ENCODE data around the gene CALM1. TPM values are rescaled to one million over a fixed set of nuclear protein-coding genes. Genes with fewer than 3 reads are reported as not detected.

Gene CALM1
- total RNA-seq, 2 donors from 2014 or later = 137 to 199 TPM

GRCh38 chr14:90447720-90448497, 51.1 kb downstream of the CALM1 start:
- Histone ChIP-seq H3K4me1 (peaks cover 5% of the 10 kb centered on the region), H3K4me3 (no peak overlapping the region), H3K27me3 (no peaks in the 10 kb centered on the region), H3K27ac (no peak overlapping the region), H3K9me3 (no peaks in the 10 kb centered on the region), H3K36me3 (replicated peaks in 1 of 2; ENCODE audit: insufficient read depth in 1 of 2, low read depth in 2 of 2) (no peaks in the 10 kb centered on the region)
- 86 to 87% methylated on average over 9 of the region's 9 CpGs for WGBS, 2 donors
- no peak for ATAC-seq
- intact Hi-C loops (cut with DNase I) = no loop called here
- no peak for DNase-seq
- TF ChIP-seq POLR2A (IDR thresholded peaks at IDR 0.05) = no peak
- no peak for TF ChIP-seq CTCF (IDR thresholded peaks at IDR 0.05)

GRCh38 chr14:90449411-90449810, 52.6 kb downstream of the CALM1 start:
- intact Hi-C loops (cut with DNase I) = no loop called here
- no peak for DNase-seq
- Histone ChIP-seq H3K9me3 (no peaks in the 10 kb centered on the region), H3K27ac (no peak overlapping the region), H3K4me1 (peaks cover 16% of the 10 kb centered on the region), H3K4me3 (no peak overlapping the region), H3K27me3 (no peaks in the 10 kb centered on the region), H3K36me3 (replicated peaks in 1 of 2; ENCODE audit: insufficient read depth in 1 of 2, low read depth in 2 of 2) (no peaks in the 10 kb centered on the region)
- no peak for ATAC-seq
- no peak for TF ChIP-seq CTCF (IDR thresholded peaks at IDR 0.05)
- TF ChIP-seq POLR2A (IDR thresholded peaks at IDR 0.05) = no peak
- WGBS, 2 donors = 73 to 74% methylated on average over 5 of the region's 5 CpGs

DNA sequence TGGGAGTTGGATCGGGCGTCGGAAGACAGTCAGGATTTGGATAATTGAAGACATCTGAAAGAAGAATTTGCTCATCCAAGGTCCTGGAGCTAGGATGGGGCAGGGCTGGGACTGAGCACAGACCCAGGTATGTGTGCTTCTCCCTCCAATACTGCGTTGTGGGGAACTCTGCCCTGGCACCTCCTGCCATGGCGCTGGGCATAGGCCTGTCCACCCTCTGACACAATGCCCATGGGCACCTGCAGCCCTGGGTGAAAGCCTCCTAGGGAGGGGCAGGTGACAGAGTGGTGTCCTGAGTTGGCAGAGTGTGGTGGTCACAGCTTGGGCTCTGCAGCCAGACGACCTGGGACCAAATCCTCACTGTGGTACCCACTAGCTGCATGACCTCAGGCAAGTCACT, 53.3 kb downstream of the CALM1 start:
- 87 to 91% methylated on average over 6 of the region's 6 CpGs for WGBS, 2 donors

DNA sequence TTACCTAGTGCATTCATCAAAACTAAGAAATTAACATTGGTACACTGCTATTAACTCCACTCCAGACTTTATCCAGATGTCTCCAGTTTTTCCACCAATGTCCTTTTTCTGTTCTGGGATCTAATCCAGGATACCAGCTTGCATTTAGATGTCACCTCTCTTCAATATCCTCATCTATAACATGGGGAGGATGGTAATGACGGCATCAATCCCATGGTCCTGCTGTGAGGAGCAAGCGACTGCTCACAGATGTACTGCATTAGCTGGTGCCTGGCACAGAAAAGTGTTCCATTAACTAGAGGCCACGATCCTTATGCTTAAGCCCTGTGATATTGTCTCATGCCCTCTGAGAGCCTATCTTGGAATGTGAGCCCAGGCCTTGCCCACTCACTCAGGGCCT, 53.8 kb downstream of the CALM1 start:
- Histone ChIP-seq H3K4me3 (no peak overlapping the region), H3K36me3 (replicated peaks in 1 of 2; ENCODE audit: insufficient read depth in 1 of 2, low read depth in 2 of 2) (no peaks in the 10 kb centered on the region), H3K9me3 (no peaks in the 10 kb centered on the region), H3K27me3 (no peaks in the 10 kb centered on the region), H3K27ac (no peak overlapping the region), H3K4me1 (peaks cover 20% of the 10 kb centered on the region)
- ATAC-seq (no peak), DNase-seq (no peak)
- no peak for TF ChIP-seq CTCF (IDR thresholded peaks at IDR 0.05)
- no peak for TF ChIP-seq POLR2A (IDR thresholded peaks at IDR 0.05)
- intact Hi-C loops (cut with DNase I) = no loop called here
- WGBS, 2 donors = 87% methylated on average over 3 of the region's 3 CpGs

More for the DNA sequence above, 53.3 kb downstream of the CALM1 start:
- DNase-seq = no peak
- Histone ChIP-seq H3K4me1 (peaks cover 20% of the 10 kb centered on the region), H3K27ac (no peak overlapping the region), H3K27me3 (no peaks in the 10 kb centered on the region), H3K9me3 (no peaks in the 10 kb centered on the region), H3K4me3 (no peak overlapping the region), H3K36me3 (replicated peaks in 1 of 2; ENCODE audit: insufficient read depth in 1 of 2, low read depth in 2 of 2) (no peaks in the 10 kb centered on the region)
- intact Hi-C loops (cut with DNase I) = no loop called here
- no peak for TF ChIP-seq CTCF (IDR thresholded peaks at IDR 0.05)
- TF ChIP-seq POLR2A (IDR thresholded peaks at IDR 0.05) = no peak
- ATAC-seq = no peak

DNA sequence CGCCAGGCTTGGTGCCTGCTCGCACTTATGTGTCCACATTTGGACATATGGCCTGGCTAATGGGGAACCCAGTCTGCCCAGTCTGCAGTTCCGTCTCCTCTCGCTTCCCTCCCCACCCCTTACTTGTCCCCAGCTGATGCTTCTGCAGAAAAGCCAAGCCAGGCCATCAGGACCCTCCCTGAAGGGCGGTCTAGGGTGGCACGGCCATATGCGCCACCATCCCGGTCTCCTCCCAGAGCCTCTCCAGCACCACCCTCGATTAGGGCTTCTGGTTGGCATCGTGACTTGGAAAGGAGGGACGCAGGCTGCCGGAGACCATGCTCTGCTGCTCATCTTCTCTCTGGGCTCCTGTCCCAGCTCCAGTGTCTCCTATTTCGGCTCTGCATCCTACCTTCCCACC, 54.6 kb downstream of the CALM1 start:
- H3K27me3 ChIP-seq = no peaks in the 10 kb centered on the region
- H3K4me1 ChIP-seq = peaks cover 20% of the 10 kb centered on the region
- WGBS, 2 donors = 87 to 91% methylated on average over 8 to 12 of the region's 13 CpGs
- no peaks in the 10 kb centered on the region for H3K36me3 ChIP-seq (replicated peaks in 1 of 2; ENCODE audit: insufficient read depth in 1 of 2, low read depth in 2 of 2)
- no peak overlapping the region for H3K4me3 ChIP-seq
- H3K27ac ChIP-seq = no peak overlapping the region
- ATAC-seq = no peak
- intact Hi-C loops (cut with DNase I) = no loop called here
- TF ChIP-seq CTCF (IDR thresholded peaks at IDR 0.05) = no peak
- TF ChIP-seq POLR2A (IDR thresholded peaks at IDR 0.05) = no peak
- no peaks in the 10 kb centered on the region for H3K9me3 ChIP-seq
- DNase-seq = no peak

Measured in body of pancreas (tissue), 4 donors.